HTERT RPE-1 (cell line): Measurements from ENCODE around the gene TCP1.
"Not testable (repeated sequence)": the region's sequence is repeated elsewhere in the genome, so short reads cannot be mapped to it uniquely, and the experiment has no call there.

Source experiments
- in situ Hi-C: fragments of 300-500 bp; cut with MboI; formaldehyde crosslinking; loops from 4 replicates; pipeline ENCODE4 v1.14.3; 2020; ENCODE audit warnings: low sequenced_read_pairs

TCP1 gene

GRCh38 chr6:159745081-159745480 lies 44.3 kb downstream of the TCP1 start:
- in situ Hi-C loops, result no loop called here

GRCh38 chr6:159742165-159742564 lies 47.2 kb downstream of the TCP1 start:
- in situ Hi-C loops, result no loop called here

- in situ Hi-C loops, result no loop called here
These were observed 50.1 kb downstream of the TCP1 start for GRCh38 chr6:159739341-159739740.

GRCh38 chr6:159736908-159737307 lies 52.5 kb downstream of the TCP1 start:
- in situ Hi-C loops, result no loop called here

- in situ Hi-C loops, result not testable (repeated sequence)
These were observed 56.0 kb downstream of the TCP1 start for GRCh38 chr6:159733395-159733794.

GRCh38 chr6:159732550-159732949 lies 56.9 kb downstream of the TCP1 start:
- in situ Hi-C loops, result not testable (repeated sequence)

- in situ Hi-C loops, result no loop called here
These were observed 59.1 kb downstream of the TCP1 start for GRCh38 chr6:159730332-159730676.

- in situ Hi-C loops, result no loop called here
These were observed 59.6 kb downstream of the TCP1 start for GRCh38 chr6:159729598-159730331.

GRCh38 chr6:159728531-159728964 lies 60.9 kb downstream of the TCP1 start:
- in situ Hi-C loops, result no loop called here
